GM21515 (cell line): Measurements from ENCODE around the gene GCGR.

Experiments
- ATAC-seq: cut with Tn5 transposase; IDR thresholded peaks from one replicate; pipeline ENCODE4 v1.9.1; 2021; ENCODE audit not compliant: unreplicated experiment

Gene GCGR

DNA sequence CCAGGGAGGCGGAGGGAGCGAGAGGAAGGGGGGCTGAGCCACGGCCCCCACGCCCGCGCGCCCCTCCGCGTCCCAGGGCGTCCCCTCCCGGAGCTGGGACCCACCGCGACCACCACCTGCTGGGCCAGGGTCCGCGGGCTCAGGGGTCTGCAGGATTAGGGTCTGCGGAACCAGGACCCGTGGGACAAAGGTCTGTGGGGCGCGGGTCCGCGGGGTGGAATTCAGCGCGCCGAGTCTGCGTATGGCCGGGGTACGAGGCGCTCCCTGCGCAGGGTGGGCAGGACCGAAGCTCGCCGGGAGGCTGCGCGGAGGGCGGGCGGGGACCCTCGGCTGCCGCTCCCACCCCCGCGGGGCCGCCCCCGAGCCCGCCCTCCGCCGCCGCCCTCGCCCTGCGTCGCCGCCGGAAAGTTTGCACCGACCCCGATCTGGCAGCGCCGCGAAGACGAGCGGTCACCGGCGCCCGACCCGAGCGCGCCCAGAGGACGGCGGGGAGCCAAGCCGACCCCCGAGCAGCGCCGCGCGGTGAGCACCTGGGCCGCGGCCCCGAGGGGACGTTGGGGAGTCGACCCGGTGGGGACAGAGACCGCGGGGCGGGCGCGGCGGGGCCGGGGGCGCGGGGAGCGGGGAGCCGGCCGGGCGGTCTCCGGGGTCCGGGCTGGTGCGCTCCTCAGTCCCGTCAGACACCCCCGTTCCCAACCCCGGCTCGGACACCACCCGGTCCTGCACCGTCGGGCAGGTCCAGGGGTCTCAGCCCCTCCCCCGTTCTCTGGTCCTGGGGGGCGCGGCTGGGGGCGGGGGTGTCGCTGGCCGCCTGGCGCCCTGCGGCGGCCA is at the start of gene GCGR:
TSS of gene GCGR (plus strand) at position 423 of the 831 bp plus-strand sequence. CDS start 4,869 bp downstream, outside the sequence.
- no peak for ATAC-seq

DNA sequence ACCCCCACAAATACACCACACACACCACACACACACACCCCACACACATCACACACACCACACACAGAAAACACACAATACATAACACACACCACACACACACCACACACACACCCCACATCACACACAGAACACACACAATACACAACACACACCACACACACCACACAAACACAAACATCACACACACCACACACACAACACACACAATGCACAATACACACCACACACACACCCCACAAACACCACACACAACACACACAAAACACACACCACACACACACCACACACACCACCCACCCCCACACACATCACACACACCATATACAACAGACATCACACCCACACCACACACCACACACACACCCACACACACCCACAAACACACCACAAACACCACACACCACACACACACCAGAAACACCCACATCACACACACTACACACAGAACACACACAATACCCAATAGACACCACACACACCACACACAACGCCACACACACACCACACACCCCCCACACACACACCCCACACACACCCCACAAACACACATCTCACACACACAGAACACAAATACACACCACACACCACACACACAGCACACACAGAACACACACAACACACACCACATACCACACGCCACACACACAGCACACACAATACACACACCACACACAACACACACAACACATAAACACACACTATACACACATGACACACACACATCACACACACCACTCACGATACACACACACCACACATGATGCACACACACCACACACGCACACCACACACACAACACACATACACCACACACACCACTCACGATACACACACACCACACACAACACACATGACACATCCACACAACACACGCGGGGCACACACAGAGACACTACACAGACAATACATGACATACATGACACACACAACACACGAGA is 11.0 kb upstream of the GCGR start:
- no peak for ATAC-seq

DNA sequence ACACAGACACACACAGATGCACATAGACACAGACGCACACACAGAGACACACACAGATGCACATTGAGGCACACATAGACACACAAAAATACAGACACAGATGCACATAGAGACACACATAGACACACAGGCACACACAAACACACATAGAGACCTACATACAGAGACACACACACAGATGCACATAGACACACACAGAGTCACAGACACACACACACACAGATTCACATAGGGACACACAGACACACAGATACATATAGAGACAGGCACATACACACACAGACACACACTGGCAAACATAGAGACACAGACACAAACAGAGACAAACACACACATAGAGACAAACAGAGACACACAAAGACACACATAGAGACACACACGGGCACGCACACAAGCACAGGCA is 9.9 kb upstream of the GCGR start:
- ATAC-seq, result no peak

DNA sequence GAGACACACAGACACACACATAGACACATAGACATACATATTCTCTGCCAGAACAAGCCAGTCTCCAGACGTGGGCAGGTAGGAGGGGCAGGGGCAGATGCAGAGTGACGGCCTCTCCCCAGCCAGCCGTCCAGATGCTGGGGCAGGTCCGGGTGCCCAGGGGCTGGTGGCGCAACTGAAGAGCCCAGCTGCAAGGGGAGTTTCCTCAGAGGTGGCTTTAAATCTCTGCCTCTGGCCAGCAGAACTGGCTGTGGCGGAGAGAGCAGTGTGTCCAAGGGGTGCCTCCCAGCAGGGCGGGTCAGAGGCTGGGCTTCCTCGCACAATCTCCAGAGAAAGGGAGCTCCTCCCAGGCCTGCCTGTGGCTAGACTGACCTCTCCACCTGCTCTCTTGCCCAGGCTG is 9.4 kb upstream of the GCGR start:
- no peak for ATAC-seq

DNA sequence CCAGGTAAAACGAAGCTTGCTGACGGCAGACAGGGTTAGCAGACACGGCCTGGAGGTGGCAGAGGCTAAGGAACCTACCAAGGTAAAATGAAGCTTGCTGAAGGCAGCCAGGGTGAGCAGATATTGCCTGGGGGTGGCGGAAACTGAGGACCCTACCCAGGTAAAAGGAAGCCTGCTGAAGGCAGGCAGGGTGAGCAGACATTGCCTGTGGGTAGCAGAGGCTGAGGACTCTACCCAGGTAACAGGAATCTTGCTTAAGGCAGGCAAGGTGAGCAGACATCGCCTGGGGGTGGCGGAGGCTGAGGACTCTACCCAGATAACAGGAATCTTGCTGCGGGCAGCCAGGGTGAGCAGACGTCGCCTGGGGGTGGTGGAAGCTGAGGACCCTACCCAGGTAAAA is 2.6 kb upstream of the GCGR start:
- no peak for ATAC-seq

DNA sequence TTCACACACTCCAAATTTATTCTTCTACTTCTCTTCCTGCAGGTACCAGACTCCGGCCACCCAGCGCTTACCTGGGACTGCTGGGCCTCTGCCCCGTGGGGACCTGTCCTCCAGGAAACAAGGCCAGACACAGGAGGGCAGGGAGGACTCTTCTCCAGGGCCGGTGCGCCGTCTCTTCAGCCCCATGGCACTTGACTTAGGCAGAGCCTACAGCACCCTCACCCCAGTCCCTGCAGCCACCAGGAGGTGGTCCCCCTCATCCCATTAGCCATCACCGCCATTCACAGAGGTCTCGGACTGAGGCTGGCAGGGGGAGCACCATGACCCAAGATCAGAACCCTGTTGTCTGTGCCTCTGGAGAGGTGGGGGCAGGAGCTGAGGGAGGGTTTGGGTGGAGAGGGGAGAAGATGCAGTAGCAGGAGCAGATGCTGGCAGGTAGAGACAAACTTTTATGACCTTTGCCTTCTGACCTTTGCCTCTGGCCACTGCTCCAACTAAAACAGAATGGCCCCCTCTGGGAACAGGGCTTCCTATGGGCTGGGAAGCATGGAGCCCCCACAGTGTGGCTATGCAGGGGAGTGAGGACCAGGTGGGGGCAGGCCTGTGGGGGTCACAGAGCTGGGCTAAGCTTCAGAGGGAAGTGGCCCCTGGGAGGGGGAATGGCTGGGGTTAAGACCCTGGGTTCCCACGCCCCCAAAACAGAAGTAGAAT is 1.7 kb upstream of the GCGR start:
- no peak for ATAC-seq

DNA sequence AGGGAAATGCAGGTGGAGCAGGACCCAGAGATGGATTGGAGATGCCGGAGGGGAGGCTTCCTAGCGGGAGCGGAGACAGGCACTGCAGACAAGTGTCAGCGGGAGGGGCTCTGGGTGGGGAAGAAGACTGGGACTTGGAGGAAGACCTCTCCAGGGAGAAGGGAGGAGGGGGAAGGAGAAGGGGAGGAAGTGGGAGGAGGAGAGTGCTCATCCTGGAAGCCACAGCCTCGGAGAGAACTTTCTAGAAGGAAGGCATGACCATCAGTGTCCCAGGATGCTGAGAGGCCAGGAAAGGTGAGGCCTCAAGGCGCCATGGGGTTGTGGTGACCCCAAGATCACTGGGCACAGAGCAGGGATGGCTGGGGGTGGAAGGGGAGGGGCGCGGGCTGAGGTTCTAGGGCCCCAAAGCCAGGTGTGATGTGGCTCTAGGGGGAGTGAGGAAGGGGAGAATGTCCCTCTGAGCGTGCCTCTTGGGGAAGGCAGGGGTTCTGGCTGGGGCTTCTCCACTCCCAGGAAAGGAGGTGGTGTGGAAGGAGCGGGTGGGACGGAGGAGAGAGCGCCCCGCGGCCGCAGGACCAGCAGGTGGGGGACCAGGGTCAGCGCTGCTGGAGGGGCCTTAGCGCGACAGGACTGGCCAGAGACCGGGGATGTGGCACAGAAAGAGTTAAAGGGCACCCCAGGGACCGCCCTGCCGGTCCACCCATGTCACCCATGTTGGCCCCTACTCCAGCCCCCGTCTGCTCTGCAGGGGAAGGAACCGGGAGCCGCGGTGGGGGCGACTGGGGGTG is 900 bp upstream of the GCGR start:
- ATAC-seq, result no peak

DNA sequence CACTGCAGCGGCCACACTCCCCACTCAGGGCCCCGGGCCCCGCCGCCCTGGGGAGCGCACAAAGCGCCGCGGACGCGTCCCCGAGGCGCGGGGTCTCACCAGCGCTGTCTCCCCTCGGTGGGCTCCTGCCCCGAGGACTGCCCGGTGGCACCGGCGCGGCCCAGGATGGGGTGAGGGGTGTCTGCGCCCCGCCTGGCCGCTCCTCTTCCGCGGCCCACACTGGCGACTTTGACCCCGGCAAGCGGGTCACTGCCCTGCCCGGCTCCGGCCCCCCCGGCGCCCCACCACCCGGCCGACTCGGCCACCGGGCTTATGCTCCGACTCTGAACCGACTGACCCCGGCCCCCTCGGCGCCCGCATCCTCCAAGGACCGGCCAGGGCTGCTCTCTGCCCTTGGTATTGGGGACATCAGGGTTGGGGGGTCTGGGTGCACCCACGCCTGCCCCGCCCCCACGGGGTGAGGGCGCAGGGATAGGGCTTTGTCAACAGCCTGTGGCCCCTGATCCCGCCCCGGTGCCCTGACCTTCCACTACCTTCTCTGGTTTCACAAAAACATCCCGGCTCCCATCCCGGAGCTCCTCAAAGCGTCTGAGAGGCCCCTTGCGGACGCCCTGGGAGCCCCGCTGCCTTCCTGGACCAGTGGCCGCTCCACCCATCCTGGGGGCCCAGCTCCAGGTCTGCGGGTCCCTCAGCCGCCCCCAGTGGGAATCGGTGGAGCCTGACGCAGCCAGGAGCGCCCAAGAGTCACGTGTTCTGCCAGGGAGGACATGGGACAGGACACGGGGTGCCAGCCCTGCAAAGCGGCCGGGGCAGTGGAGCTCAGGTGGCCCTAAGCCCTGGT is 829 bp downstream of the GCGR start:
- no peak for ATAC-seq

DNA sequence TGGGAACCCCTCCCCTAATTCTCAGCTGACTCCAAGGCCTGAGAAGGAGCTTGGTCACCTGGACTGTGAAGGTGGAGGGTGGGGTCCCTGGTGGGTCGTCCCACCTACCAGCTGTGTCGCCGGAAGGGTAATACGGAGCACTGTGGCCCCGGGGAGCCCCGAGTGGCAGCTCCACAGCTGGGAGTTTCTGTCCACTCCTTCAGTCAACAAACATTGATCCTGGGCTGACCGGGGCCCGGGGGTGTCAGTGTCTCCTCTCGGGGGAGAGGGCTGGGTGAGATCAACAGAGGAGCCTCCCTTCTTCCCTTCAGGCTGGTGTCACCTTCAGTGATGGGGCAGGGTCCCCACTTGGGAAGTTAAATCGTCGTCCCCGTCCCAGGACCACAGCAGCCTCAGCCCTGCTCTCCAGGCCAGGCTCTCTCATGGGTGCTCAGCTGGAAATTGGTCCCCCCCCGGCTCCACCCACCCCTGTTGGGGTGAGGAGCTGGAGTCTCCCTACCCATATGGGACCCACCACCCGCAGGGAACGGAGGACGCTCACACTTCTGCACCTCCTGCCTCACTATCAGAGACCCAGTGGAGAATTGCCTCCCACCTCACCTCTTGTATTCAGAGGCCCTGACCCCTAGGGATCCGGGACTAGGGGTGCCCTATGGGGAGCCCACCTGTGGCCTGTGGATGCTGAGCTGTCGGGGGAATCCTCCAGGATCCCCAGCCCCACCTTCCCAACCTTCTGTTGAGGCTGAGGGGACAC is 1.9 kb downstream of the GCGR start:
- no peak for ATAC-seq

DNA sequence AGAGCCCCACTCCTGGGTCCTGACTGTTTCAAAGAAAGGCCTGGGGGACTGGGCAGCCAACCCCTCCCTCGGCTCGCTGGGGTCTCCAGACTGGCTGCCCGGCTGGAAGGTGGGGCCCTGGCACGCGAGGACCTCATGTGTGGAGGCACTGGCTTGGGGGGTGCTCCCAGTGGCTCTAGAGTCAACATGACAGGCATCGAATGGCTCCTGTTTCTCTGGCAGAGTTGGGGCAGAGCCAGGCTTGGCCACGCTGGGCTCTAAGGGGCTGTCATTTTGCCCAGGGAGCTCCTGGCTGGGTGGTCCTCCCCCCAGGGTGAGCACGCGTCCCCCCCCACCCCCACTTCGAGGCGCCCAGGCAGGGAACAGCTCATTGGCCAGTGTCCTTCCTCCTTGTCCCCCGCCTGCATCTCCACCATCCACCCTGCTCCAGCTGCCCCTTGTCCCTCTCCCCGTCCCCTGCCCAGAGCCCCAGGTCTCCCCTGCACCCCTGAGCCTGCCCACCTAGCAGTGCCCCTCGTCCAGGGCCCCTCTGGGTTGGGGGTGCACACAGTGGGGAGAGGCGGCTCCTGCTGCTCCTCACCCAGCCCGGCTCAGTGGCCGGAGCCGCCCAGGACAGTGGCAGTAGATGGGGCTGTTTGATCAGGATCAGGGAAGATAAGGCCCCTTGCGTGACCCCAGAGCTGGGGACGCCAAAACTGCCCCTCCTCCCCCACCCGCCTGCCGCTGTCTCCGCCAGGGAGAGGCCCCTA is 2.7 kb downstream of the GCGR start:
- ATAC-seq, result no peak

DNA sequence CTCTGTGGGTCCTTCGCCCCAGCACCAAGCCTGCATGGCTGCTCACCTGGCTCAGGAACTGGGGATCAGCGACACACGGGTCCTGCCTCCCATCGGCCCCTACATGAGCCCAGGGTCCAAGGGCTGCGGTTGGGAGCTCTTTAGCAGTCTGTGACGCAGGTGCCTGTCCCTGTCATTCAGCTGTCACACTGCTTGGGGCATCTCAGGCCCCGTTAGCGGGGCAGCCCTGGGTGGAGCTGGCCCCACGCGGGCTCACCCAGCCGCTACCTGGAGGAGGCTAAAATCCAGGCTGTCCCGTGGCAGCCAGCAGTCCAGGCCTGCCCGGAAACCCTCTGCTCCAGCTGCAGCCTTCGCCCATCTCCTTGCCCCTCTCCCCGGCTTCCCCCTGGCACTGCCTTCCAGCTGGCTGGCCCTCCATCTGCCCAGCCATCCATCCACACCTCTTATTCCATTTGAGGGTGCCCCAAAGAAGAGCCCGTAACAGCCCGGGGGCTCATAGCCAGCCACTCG is 3.3 kb downstream of the GCGR start:
- ATAC-seq, result no peak

DNA sequence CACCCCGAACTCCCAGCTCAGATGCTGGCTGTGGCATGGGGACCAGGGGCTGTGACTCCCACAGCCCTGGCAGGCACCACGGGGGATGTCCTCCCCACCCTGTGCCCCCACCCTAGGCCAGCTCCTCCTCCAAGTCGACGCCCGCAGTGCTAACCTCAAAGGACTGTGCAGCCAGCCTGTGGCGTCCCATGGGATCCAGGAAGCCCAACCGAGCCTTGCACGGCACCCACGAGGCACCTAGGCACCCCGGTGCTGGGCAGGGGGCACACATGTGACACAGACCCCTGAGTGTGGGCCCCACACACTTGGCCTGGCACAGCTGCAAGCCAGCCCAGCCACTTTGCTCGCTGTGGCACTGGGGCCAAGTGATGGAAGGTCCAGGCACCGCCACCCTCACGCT is 3.9 kb downstream of the GCGR start:
- ATAC-seq, result no peak

DNA sequence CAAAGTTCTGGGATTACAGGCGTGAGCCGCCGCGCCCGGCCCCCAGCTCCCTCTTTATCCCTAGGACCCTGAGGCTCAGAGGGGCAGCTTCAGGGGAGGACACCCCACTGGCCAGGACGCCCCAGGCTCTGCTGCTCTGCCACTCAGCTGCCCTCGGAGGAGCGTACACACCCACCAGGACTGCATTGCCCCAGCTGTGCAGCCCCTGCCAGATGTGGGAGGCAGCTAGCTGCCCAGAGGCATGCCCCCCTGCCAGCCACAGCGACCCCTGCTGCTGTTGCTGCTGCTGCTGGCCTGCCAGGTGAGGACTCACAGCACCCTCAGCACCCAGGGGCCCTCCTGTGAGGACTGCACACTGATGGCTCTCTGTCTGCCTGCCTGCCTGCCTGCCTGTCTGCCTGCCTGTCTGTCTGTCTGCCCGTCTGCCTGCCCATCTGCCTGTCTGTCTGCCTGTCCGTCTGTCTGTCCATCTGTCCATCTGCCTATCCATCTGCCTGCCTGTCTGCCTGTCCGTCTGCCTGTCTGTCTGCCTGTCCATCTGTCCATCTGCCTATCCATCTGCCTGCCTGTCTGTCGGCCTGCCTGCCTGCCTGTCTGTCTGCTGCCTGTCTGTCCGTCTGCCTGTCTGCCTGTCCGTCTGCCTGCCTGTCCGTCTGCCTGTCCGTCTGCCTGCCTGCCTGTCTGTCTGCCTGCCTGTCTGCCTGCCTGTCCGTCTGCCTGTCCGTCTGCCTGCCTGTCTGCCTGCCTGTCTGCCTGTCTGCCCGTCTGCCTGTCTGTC is 5.0 kb downstream of the GCGR start:
- no peak for ATAC-seq

DNA sequence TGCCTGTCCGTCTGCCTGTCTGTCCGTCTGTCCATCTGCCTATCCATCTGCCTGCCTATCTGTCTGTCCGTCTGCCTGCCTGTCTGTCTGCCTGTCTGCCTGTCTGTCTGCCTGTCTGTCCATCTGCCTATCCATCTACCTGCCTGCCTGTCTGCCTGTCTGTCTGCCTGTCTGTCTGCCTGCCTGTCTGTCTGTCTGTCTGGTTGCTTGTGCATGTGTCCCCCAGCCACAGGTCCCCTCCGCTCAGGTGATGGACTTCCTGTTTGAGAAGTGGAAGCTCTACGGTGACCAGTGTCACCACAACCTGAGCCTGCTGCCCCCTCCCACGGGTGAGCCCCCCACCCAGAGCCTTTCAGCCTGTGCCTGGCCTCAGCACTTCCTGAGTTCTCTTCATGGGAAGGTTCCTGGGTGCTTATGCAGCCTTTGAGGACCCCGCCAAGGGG is 5.6 kb downstream of the GCGR start:
- ATAC-seq, result no peak

DNA sequence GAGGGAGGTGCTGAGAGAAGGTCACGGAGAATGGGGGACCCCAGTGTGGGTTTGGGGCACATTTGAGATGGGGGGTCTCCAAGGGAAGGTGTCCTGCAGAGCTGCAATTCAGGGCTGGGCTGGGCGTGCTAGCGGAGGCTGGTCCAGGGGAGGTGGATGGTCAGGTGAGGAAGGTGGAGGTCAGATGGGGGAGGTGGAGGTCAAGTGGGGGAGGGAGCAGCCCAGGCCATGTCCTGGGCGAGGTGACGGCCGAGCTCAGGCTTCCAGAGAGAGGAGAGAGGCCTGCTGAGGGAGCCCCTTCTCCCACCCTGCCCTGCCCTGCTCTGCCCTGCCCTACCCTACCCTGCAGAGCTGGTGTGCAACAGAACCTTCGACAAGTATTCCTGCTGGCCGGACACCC is 6.5 kb downstream of the GCGR start:
- no peak for ATAC-seq

DNA sequence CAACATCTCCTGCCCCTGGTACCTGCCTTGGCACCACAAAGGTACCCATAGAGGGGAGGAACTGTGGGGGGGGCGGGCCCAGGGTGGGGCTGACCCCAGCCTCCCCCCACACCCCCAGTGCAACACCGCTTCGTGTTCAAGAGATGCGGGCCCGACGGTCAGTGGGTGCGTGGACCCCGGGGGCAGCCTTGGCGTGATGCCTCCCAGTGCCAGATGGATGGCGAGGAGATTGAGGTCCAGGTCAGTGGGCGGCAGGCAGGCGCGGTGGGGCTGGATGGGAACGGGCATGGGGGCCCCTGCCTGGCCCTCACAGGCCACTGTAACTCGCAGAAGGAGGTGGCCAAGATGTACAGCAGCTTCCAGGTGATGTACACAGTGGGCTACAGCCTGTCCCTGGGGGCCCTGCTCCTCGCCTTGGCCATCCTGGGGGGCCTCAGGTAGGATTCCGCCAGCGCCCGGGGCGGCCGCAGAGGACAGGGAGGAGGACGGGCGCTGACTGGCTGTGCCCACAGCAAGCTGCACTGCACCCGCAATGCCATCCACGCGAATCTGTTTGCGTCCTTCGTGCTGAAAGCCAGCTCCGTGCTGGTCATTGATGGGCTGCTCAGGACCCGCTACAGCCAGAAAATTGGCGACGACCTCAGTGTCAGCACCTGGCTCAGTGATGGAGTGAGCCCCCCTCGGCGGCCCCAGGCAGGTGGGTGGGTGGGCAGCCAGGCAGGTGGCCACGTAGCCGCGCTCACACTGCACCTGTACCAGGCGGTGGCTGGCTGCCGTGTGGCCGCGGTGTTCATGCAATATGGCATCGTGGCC is 7.1 kb downstream of the GCGR start:
- no peak for ATAC-seq
